ENCODE results near the gene RFLNA. TPM values are rescaled to one million over a fixed set of nuclear protein-coding genes. Genes with fewer than 3 reads are reported as not detected.

RFLNA gene
- total and polyA plus RNA-seq, 2 experiments from 2014 or later = 3.9 to 20.4 TPM

- ATAC-seq (no peak), DNase-seq (ENCODE audit: low spot score) (no peak)
These were observed 13.8 kb downstream of the RFLNA start for GRCh38 chr12:124308741-124309140.

GRCh38 chr12:124309231-124309630, 14.3 kb downstream of the RFLNA start:
- no peaks in the 10 kb centered on the region for H3K9me2 ChIP-seq (ENCODE audit: insufficient read depth)
- no peak for ATAC-seq
- no peak overlapping the region for H3K4me2 ChIP-seq
- H3K4me1 ChIP-seq (ENCODE audit: insufficient read depth) = no peaks in the 10 kb centered on the region
- Mint-ChIP-seq H3K27ac (no peak overlapping the region), H3K27me3 (ENCODE audit: insufficient read depth, low read depth, poor library complexity) (peaks cover 15% of the 10 kb centered on the region), H3K4me3 (no peak overlapping the region), H3K36me3 (ENCODE audit: low read depth) (peaks cover 22% of the 10 kb centered on the region), H3K9me3 (no peaks in the 10 kb centered on the region), H3K4me1 (no peaks in the 10 kb centered on the region; the same call in 2 of the 3 replicates)
- H3K27me3 ChIP-seq (ENCODE audit: insufficient read depth) = no peaks in the 10 kb centered on the region
- H3K27ac ChIP-seq (ENCODE audit: low read depth) = no peak overlapping the region
- no peaks in the 10 kb centered on the region for H4K20me1 ChIP-seq (replicated peaks; ENCODE audit: insufficient read depth)
- H3K4me3 ChIP-seq = no peak overlapping the region
- no peak for DNase-seq (ENCODE audit: low spot score)
- no peaks in the 10 kb centered on the region for H3F3A ChIP-seq (replicated peaks; ENCODE audit: low read depth)
- peaks cover 7% of the 10 kb centered on the region; the same call in 1 of the 2 replicates for H3K79me2 ChIP-seq (replicated peaks; ENCODE audit: insufficient read depth)
- H2AFZ ChIP-seq = no peak overlapping the region
- no peaks in the 10 kb centered on the region for H3K36me3 ChIP-seq (ENCODE audit: insufficient read depth)
- TF ChIP-seq STAT1 (IDR thresholded peaks at IDR 0.05; ENCODE audit: unreplicated experiment) = no peak
- no peak for TF ChIP-seq ZNF462 (CRISPR knock-in tag; IDR thresholded peaks at IDR 0.05)
- no peak for TF ChIP-seq EZH2 (IDR thresholded peaks at IDR 0.05; ENCODE audit: low read depth, unreplicated experiment)
- TF ChIP-seq JUNB (IDR thresholded peaks at IDR 0.05; ENCODE audit: unreplicated experiment) = no peak
- TF ChIP-seq REST (IDR thresholded peaks at IDR 0.05; ENCODE audit: unreplicated experiment) = no peak
- TF ChIP-seq CREB1 (CRISPR knock-in tag; IDR thresholded peaks at IDR 0.05; ENCODE audit: low read depth) = no peak
- TF ChIP-seq ETS1 (IDR thresholded peaks at IDR 0.05) = no peak

More at GRCh38 chr12:124308741-124309140, 13.8 kb downstream of the RFLNA start:
- Histone ChIP-seq H3K36me3 (ENCODE audit: insufficient read depth) (no peaks in the 10 kb centered on the region), H3K27me3 (ENCODE audit: insufficient read depth) (no peaks in the 10 kb centered on the region), H3K4me3 (no peak overlapping the region), H3K27ac (ENCODE audit: low read depth) (no peak overlapping the region), H3K79me2 (replicated peaks; ENCODE audit: insufficient read depth) (peaks cover 7% of the 10 kb centered on the region; the same call in 1 of the 2 replicates), H3F3A (replicated peaks; ENCODE audit: low read depth) (no peaks in the 10 kb centered on the region), H4K20me1 (replicated peaks; ENCODE audit: insufficient read depth) (no peaks in the 10 kb centered on the region), H3K4me1 (ENCODE audit: insufficient read depth) (no peaks in the 10 kb centered on the region), H3K9me2 (ENCODE audit: insufficient read depth) (no peaks in the 10 kb centered on the region), H3K4me2 (no peak overlapping the region), H2AFZ (no peak overlapping the region)
- Mint-ChIP-seq H3K9me3 (no peaks in the 10 kb centered on the region), H3K27me3 (ENCODE audit: insufficient read depth, low read depth, poor library complexity) (peaks cover 10% of the 10 kb centered on the region), H3K4me3 (no peak overlapping the region), H3K27ac (no peak overlapping the region; the same call in 1 of the 2 replicates), H3K36me3 (ENCODE audit: low read depth) (peaks cover 18% of the 10 kb centered on the region), H3K4me1 (no peaks in the 10 kb centered on the region; the same call in 2 of the 3 replicates)
- TF ChIP-seq EZH2 (IDR thresholded peaks at IDR 0.05; ENCODE audit: low read depth, unreplicated experiment) (no peak), ETS1 (IDR thresholded peaks at IDR 0.05) (no peak)

Measured in GM23338 (cell line).